ENCODE measurements around the gene RAB10.
"Not testable (repeated sequence)": the region's sequence is repeated elsewhere in the genome, so short reads cannot be mapped to it uniquely, and the experiment has no call there.

The RAB10 gene

GRCh38 chr2:25996844-25997243, 37.0 kb upstream of the RAB10 start:
- TF ChIP-seq CTCF (IDR thresholded peaks at IDR 0.05; ENCODE audit: borderline replicate concordance, insufficient read depth, low read depth, low read length), result no peak
- no peak overlapping the region for H3K4me3 ChIP-seq (ENCODE audit: low read depth, low read length)

- not testable (repeated sequence) for H3K4me3 ChIP-seq (ENCODE audit: low read depth, low read length)
These were observed 35.0 kb upstream of the RAB10 start for GRCh38 chr2:25998816-25999383.

- H3K4me3 ChIP-seq (ENCODE audit: low read depth, low read length), result not testable (repeated sequence)
These were observed 34.5 kb upstream of the RAB10 start for GRCh38 chr2:25999406-25999805.

- TF ChIP-seq CTCF (IDR thresholded peaks at IDR 0.05; ENCODE audit: borderline replicate concordance, insufficient read depth, low read depth, low read length), result no peak
- no peak overlapping the region for H3K4me3 ChIP-seq (ENCODE audit: low read depth, low read length)
These were observed 33.3 kb upstream of the RAB10 start for GRCh38 chr2:26000561-26001082.

- no peak overlapping the region for H3K4me3 ChIP-seq (ENCODE audit: low read depth, low read length)
- TF ChIP-seq CTCF (IDR thresholded peaks at IDR 0.05; ENCODE audit: borderline replicate concordance, insufficient read depth, low read depth, low read length), result no peak
These were observed 32.0 kb upstream of the RAB10 start for GRCh38 chr2:26001743-26002351.

- no peak for TF ChIP-seq CTCF (IDR thresholded peaks at IDR 0.05; ENCODE audit: borderline replicate concordance, insufficient read depth, low read depth, low read length)
- H3K4me3 ChIP-seq (ENCODE audit: low read depth, low read length), result no peak overlapping the region
These were observed 31.1 kb upstream of the RAB10 start for GRCh38 chr2:26002632-26003310.

GRCh38 chr2:26008095-26008494, 25.8 kb upstream of the RAB10 start:
- TF ChIP-seq CTCF (IDR thresholded peaks at IDR 0.05; ENCODE audit: borderline replicate concordance, insufficient read depth, low read depth, low read length), result no peak
- H3K4me3 ChIP-seq (ENCODE audit: low read depth, low read length), result no peak overlapping the region
